HG03045 (cell line): ENCODE data around the gene NID1.
"Not testable (repeated sequence)": the region's sequence is repeated elsewhere in the genome, so short reads cannot be mapped to it uniquely, and the experiment has no call there.

Experiments used
- ATAC-seq: cut with Tn5 transposase; IDR thresholded peaks from one replicate; pipeline ENCODE4 v1.9.1; 2021; ENCODE audit warnings: mild to moderate bottlenecking, moderate library complexity; ENCODE audit not compliant: unreplicated experiment

Gene NID1

GRCh38 chr1:235971571-235972310 is 93.1 kb downstream of the NID1 start:
- ATAC-seq, result peak; percentile 95

GRCh38 chr1:235971020-235971419 is 93.9 kb downstream of the NID1 start:
- ATAC-seq, result no peak

- no peak for ATAC-seq
Observed at GRCh38 chr1:235968831-235969230, 96.1 kb downstream of the NID1 start.

- ATAC-seq, result not testable (repeated sequence)
Observed at GRCh38 chr1:235966134-235966533, 98.8 kb downstream of the NID1 start.

- no peak for ATAC-seq
Observed at GRCh38 chr1:235960809-235961208, 104.1 kb downstream of the NID1 start.

- no peak for ATAC-seq
Observed at GRCh38 chr1:235958021-235958420, 106.9 kb downstream of the NID1 start.

- no peak for ATAC-seq
Observed at GRCh38 chr1:235955777-235956176, 109.1 kb downstream of the NID1 start.

GRCh38 chr1:235954306-235955283 is 110.3 kb downstream of the NID1 start:
- ATAC-seq, result peak; percentile 97

- ATAC-seq, result no peak
Observed at GRCh38 chr1:235953801-235954200, 111.1 kb downstream of the NID1 start.

GRCh38 chr1:235952950-235953615 is 111.8 kb downstream of the NID1 start:
- peak; percentile 54 for ATAC-seq

GRCh38 chr1:235951661-235952060 is 113.2 kb downstream of the NID1 start:
- no peak for ATAC-seq

- ATAC-seq, result no peak
Observed at GRCh38 chr1:235950318-235950717, 114.6 kb downstream of the NID1 start.

- no peak for ATAC-seq
Observed at GRCh38 chr1:235948774-235949427, 116.0 kb downstream of the NID1 start.

- no peak for ATAC-seq
Observed at GRCh38 chr1:235947989-235948388, 116.9 kb downstream of the NID1 start.

- ATAC-seq, result no peak
Observed at GRCh38 chr1:235946571-235946981, 118.3 kb downstream of the NID1 start.

GRCh38 chr1:235945775-235946570 is 118.9 kb downstream of the NID1 start:
- no peak for ATAC-seq

GRCh38 chr1:235943581-235944114 is 121.2 kb downstream of the NID1 start:
- no peak for ATAC-seq

- ATAC-seq, result no peak
Observed at GRCh38 chr1:235942979-235943575, 121.8 kb downstream of the NID1 start.

- ATAC-seq, result no peak
Observed at GRCh38 chr1:235942625-235942934, 122.3 kb downstream of the NID1 start.
